ENCODE measurements around the gene CLASRP.
"Not testable (repeated sequence)": the region's sequence is repeated elsewhere in the genome, so short reads cannot be mapped to it uniquely, and the experiment has no call there.

Gene CLASRP, protein sequence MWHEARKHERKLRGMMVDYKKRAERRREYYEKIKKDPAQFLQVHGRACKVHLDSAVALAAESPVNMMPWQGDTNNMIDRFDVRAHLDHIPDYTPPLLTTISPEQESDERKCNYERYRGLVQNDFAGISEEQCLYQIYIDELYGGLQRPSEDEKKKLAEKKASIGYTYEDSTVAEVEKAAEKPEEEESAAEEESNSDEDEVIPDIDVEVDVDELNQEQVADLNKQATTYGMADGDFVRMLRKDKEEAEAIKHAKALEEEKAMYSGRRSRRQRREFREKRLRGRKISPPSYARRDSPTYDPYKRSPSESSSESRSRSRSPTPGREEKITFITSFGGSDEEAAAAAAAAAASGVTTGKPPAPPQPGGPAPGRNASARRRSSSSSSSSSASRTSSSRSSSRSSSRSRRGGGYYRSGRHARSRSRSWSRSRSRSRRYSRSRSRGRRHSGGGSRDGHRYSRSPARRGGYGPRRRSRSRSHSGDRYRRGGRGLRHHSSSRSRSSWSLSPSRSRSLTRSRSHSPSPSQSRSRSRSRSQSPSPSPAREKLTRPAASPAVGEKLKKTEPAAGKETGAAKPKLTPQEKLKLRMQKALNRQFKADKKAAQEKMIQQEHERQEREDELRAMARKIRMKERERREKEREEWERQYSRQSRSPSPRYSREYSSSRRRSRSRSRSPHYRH

DNA sequence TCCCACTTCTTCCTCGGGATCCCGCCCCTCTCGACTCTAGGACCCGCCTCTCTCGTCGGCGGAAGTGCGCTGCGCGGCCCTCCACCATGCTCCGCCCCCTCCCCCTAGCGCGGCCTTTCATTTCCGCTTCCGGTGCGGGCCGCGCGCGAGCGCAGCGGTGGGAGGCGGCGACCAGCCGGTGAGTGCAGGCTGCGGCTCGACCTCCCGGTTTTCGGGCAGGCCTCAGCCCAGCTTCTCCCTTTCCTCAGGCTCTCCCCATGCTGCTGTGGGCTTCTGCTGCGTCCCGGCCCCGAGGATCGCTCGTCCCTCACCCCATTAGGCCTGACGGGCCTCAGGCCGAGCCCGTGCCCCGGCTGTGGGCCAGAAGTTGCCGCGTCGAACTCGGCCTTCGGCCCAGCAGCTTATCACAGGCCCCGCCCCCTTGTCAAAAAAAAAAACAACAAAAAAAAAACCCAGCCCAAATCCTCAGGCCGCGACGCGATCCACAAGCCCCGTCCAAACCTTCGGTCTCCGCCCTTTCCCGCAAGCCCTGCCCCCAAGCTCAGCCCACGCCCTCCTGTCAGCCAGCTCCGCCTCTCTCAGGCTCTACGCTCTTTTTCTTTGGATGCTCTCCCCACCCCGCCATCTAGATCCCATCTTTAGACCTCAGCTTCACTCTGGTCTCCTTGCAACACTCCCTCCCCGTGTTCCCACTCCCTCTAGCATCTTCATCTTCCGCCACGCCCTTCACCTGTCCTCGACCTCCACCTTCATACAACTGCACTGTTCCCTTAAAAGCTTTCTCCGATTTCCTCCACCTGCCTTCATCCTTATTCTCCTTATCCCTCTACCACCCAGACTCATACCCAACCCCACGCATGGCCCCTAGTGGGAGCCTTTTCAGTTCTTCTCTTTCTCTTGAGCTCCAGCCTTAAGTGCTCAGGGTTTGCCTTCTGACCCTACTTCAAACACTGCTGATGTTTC is at the start of gene CLASRP:
Gene CLASRP (plus strand): TSS at position 115 of the 963 bp plus-strand sequence. CDS start 1,168 bp downstream, outside the sequence.
- DNase-seq = peak; percentile 89

DNA sequence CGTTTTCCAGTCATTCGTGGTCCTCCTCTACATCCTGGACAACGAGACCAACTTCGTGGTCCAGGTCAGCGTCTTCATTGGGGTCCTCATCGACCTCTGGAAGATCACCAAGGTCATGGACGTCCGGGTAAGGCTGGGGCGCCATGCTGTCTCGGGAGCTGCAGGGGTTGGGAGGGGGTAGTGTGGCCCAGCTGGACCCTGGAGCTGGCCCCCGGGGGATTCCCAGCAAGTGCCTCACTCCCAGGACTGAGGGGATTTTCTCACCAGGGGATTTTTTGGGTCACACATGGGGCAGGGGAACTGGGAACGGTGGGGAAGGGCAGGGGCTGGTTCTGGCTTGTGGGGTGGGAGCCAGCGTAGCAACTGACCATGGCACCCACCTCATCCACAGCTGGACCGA is 48.4 kb upstream of the CLASRP start:
- no peak for DNase-seq

DNA sequence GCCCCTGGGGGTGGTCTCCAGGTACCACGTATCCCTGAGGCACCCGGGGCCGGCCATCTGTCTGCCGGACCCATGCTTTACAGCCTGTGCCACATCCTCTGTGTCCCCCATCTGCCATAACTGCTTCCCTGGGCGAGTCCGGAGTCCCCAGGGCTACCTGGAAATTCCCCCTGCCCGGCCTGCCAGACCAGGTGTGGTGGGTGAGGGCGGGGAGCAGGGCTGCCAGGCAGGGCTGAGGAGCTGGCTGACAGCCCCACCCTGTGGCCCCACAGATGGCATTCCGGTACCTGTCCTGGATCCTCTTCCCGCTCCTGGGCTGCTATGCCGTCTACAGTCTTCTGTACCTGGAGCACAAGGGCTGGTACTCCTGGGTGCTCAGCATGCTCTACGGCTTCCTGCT is 47.9 kb upstream of the CLASRP start:
- no peak for DNase-seq

DNA sequence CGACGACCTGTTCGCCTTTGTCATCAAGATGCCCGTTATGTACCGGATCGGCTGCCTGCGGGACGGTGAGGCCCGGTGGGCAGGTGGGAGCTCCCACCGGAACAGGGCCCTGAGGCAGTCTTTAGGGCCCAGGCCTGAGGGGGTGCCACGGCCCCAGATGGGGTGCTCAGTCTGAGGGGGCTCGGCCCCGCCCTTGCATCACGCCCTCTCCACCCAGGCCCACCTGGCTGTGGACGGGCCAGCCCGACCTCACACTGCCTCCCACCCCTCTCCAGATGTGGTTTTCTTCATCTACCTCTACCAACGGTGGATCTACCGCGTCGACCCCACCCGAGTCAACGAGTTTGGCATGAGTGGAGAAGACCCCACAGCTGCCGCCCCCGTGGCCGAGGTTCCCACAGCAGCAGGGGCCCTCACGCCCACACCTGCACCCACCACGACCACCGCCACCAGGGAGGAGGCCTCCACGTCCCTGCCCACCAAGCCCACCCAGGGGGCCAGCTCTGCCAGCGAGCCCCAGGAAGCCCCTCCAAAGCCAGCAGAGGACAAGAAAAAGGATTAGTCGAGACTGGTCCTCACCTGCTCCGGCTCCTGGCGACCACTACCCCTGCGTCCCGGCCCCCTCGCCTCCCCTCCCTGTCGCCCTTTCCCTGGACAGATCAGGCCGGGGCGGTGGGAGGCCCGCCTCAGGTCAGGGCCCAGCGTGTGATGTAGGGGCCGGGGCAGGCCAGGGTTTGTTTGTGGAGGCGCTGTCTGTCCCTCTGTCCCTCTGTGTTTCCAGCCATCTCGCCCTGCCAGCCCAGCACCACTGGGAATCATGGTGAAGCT is 46.3 kb upstream of the CLASRP start:
- DNase-seq = no peak

DNA sequence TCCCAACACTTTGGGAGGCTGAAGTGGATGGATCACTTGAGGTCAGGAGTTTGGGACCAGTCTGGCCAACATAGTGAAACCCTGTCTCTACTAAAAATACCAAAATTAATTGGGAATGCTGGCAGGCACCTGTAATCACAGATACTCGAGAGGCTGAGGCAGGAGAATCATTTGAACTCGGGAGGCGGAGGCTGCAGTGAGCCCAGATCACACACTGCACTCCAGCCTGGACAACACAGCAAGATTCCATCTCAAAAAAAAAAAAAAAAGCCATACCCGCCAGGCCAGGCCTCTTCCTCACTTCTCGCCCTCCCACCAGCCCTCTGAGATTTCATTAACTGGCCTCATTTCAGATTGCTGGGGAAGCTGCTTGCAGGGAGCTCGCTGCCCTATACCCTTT is 45.3 kb upstream of the CLASRP start:
- DNase-seq = no peak

DNA sequence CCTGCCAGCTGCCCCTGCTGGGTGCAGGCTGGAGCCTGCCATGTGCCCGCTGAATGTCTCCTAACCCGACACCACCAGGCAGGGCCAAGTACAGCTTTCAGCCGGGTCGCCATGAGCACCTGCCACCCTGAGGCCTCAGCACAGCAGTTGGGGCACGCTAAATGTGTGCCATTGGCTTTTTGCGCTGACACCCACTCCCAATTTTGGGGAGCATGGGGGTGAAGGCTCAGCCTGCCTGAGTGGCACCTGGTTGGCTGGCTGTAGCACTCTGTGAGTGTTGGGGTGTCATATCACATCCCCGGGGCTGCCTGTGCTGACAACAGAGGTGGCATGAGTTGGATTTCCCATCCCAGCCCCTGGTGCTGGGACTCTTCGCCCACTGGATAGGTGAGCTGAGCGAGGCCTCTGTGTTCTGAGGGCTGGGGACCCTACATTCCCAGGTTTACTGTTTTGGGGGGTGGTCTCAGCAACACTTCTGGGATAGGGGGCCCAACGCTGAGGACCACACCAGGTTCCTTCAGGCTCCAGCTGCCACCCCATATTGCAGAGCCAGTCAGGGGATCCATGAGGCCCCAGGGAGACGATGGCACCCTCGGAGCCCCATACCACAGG is 44.8 kb upstream of the CLASRP start:
- DNase-seq = no peak

DNA sequence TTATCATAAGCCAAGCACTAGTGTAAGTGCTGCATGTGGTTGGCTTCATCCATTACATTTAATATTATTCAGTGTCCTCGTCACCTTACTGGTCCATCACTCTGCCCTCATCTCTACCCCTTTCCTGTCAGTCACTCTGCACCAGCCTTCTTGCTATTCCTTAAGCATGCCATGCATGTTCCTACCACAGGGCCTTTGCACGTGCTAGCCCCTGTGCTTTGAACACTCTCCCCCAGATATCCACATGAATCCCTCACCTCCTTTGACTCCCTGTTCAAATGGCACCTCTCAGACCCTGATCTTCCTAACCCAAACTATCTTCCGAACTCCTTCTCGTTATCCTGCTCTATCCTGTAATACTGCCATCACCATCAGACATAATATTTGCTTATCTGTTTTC is 40.8 kb upstream of the CLASRP start:
- no peak for DNase-seq

DNA sequence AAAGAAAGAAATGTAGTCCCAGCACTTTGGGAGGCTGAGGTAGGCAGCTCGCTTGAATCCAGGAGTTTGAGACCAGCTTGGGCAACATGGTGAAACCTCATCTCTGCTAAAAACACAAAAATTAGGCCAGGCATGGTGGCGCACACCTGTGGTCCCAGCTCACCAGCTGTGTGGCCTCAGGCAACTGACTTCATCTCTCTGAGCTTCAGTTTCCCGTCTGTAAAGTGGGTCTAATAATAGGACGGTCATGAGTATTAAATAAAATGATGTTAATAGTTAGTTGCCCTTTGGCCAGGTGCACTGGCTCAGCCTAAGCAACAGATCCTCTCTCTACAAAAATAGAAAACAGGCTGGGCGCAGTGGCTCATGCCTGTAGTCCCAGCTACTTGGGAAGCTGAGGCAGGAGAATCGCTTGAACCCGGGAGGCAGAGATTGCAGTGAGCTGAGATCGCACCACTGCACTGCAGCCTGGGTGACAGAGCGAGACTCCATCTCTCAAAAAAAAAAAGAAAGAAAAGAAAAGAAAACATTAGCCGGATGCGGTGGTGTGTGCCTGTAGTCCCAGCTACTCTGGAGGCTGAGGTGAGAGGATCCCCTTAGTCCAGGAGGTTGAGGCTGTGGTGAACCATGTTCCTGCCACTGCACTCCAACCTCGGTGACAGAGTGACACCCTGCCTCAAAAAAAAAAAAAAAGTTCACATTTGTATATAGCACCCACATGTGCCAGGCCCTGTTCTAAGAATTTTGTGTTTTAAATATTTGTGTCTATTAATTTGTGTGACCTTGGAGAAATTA is 39.5 kb upstream of the CLASRP start:
- DNase-seq = not testable (repeated sequence)

DNA sequence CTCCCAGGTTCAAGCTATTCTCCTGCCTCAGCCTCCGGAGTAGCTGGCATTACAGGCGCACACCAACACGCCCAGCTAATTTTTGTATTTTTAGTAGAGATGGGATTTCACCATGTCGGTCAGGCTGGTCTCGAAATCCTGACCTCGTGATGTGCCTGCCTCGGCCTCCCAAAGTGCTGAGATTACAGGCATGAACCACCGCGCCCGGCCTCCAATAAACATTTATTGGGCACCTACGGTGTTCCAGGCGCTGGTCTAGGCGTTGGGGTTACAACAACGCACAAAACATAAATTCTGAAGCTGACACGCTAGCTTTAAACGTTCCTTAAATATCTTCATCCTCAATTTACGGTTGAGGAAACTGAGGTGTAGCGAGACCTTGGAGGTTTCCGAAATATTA is 38.2 kb upstream of the CLASRP start:
- DNase-seq = not testable (repeated sequence)

DNA sequence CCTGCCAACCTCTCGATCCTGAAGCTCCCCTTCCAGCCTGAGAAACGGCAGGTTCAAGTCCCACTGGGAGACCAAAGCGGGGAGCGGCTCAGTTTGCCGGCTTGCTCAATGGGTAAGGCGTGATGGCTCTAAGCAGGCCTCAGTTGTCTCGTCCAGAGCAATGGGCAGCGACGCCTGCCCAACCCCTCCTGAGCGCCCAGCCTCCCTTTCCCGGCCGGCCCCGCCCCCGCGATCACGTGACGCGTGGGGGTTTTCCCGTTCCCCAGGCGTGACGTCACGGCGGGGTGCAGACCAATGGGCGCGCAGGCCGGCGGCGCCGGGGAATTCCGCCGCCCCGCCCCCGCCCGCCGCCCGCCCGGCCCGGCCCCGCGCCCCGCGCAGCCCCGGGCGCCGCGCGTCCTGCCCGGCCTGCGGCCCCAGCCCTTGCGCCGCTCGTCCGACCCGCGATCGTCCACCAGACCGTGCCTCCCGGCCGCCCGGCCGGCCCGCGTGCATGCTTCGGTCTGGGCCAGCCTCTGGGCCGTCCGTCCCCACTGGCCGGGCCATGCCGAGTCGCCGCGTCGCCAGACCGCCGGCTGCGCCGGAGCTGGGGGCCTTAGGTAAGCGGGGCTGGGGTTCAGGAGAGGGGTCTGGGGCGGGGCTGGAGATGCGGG is 37.6 kb upstream of the CLASRP start, which contains the start of gene RELB:
Gene RELB (plus strand): TSS at position 378 of the 653 bp plus-strand sequence. CDS start 116 bp downstream, at position 494.
- peak; percentile 96 for DNase-seq

DNA sequence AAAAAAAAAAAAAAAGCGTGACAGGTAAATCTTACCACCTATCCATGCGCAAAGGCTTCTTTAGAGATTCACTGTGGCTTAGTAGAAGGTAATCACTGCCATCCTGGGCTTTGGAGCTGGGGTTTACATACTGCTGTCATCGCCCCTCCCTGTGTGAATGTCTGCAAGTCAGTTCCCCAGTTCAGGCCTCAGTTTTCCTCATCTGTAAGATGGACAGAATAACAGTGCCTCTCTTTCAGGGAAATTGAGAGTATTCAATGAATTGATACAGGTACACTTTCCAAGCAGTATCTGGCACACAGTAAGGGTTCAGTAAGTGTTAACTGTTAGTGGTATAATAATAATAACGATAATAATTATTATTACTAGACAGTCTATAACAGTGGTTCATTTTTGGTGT is 35.4 kb upstream of the CLASRP start:
- DNase-seq = no peak

DNA sequence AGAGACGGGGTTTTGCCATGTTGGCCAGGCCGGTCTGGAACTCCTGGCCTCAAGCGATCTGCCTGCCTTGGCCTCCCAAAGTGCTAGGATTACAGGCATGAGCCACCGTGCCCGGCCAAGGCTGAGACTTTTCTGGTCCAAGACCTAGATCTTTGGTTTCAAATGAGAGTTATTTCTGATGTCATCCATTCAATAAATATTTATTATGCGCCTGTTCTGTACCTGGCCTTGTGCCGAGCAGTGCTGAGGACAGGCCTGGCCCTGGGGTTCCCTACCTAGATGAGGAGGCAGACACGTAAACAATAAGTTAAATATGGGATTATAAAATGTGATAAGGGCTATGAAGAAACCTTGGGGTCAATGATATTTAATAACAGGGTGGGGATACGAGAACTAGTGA is 33.1 kb upstream of the CLASRP start:
- DNase-seq = no peak

DNA sequence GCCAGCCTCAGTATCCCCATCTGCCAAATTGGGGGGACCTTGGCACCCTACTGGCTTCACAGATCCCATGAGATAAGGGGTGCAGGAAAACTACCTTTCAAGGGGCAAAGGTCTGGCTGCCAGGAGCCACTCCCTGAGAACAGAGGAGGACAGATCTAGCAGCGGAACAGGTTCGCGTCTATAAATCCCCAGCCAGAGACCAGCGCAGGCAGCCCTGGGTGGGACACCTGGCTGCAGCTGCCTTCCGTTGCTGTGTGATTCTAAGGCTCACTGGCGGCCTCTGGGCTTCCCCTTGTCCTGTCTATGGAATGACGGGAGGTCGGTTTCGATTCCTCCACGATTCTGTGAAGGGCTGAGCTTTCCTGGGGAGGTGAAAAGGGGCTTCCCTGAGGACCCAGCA is 30.3 kb upstream of the CLASRP start:
- no peak for DNase-seq

DNA sequence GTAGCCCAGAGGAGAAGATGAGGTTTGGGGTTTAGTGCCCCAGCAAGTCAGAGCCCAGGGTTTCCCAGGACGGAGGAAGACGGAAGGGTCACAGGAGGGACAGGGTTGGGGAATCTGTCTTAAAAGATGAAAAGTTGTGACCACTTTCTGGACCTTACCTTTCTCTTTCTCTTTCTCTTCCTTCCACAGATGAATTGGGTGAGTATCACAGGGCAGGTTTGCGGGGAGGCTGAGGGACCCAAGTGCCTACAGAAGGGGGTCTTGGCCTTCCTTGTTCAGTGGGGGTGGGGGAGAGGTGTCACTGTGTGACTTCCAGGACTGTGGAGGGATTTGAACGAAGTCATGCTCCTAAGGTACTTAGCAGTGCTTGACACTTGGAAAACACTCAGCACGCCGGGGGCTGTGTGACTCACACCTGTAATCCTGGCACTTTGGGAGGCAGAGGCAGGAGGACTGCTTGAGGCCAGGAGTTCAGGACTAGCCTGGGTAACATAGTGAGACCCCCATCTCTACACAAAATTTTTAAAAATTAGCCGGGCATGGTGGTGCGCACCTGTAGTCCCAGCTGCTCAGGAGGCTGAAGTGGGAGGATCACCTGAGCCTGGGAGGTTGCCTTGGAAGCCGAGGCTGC is 29.1 kb upstream of the CLASRP start:
- no peak for DNase-seq

DNA sequence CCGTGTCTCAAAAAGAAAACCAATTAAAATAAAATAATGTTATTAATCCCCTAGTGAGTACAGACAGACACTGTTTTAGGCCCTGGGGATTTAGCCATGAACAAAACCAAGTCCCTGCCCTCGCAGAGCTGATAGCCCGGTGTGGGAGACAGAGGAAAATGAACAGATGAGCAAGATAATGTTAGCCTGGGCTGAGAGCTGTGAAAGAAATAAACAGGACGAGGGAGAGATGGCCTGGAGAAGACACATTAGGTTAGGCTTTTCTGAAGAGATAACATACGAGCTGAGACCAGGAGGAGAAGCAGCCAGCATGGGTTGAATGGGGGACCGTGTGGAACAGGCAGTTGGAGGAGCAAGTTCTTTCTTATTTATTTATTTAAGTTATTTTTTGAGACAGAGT is 28.5 kb upstream of the CLASRP start:
- DNase-seq = no peak

DNA sequence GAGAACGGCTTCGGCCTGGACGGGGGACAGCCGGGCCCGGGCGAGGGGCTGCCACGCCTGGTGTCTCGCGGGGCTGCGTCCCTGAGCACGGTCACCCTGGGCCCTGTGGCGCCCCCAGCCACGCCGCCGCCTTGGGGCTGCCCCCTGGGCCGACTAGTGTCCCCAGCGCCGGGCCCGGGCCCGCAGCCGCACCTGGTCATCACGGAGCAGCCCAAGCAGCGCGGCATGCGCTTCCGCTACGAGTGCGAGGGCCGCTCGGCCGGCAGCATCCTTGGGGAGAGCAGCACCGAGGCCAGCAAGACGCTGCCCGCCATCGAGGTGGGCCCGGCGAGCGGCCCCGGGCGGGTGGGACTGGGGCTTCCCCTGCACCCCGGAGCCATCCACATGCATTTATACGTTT is 26.9 kb upstream of the CLASRP start:
- no peak for DNase-seq

DNA sequence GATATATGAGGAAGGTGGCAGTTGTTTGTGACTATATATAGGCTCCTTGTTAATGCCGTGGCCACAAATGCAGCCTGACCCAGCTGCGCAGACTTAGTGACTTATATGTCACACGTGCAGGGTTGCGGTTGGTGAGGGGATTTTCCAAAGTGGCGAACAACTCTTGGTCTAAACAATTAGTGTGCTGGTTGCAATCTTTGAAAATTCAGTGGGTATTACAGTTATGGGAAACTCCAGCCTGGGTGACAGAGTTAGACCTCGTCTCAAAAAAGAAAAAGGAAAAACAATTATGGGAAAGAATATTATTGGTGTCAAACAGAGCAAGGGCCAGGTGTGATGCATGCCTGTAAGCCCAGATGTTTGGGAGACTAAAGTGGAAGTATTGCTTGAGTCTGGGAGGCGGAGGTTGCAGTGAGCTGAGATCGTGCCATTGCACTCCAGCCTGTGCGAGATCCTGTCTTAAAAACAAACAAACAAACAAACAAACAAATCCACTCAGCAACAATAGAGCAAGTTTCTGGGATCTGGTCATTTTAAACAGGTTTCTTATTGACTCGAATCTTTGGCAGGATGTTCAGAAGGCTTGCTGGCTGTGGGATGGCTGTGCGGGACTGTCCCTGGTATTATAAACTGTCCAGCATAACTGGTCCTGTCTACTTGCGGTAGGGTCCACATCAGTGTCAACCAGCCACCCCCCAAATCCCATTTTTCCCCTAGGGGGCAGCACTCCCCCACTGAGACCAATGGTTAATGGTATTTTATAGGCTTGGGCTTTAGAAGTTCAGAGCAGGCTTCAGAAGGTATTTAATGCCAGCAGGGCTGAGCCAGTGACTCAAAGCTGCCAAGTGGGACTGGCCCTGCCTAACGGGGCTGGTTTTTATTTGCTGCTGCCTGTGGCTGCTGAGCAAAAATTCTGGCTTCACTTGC is 22.2 kb upstream of the CLASRP start:
- DNase-seq = peak; percentile 80

DNA sequence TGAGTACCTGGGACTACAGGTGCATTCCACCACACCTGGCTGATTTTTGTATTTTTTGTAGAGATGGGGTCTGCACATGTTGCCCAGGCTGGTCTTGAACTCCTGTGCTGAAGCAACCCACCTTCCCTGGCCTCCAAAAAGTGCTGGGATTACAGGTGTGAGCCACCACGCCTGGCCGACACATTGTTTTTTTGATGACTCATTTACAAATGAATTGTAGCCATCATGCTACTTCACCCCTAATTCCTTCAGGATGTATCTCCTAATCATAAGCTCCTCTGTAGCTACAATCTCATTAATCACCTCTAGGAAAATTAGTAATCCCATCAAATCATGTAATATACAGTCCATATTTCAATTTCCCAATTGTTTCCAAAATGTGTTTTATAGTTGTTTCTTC is 19.7 kb upstream of the CLASRP start:
- no peak for DNase-seq

DNA sequence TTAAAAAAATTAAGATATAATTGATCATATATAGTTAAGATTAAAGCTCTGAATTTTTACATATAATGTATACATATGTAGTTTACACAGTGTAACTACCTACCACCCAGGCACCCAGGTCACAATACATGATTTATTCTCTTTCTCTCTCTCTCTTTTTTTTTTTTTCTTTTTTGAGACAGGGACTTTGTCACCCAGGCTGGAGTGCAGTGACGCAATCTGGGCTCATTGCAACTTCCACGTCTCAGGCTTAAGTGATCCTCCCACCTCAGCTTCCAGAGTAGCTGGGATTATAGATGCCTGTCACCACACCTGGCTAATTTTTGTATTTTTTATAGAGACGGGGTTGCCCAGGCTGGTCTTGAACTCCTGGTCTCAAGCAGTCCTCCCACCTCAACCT is 18.8 kb upstream of the CLASRP start:
- no peak for DNase-seq
